ENCODE results near the gene CFAP65. TPM values are rescaled to one million over a fixed set of nuclear protein-coding genes. Genes with fewer than 3 reads are reported as not detected.

The CFAP65 gene
- total RNA-seq, 1 donor from 2014 or later = not detected

DNA sequence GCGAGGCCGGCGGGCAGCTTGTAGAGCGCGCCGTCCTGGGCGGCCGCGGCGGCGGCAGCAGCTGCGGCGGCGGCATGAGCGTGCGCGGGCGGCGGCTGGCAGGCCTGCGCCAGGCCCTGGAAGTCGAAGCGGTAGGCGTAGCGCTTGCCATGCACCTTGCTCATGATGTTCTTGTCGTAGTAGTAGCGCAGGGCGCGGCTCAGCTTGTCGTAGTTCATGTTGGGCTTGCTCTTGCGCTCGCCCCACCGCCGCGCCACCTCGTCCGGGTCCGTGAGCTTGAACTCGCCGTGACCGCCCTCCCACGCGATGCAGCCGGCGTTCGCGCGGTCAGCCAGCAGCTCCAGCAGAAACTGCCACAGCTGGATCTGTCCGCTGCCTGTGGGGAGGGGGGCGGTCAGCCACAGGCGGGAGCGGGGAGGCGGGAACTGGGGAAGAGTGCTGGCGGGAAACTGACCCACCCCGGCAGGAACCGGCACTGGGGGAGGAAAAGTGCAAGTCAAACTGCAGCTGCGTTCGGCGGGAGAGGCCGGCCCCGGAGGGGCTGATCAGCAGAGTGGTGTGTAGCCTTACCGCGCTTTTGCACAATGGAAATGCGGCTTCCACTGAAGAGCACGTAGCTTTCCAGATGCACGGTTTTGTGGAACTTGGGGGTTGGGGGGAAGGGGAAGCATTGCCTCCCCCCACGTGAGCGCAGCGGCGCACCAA is 59.3 kb downstream of the CFAP65 start:
- H3K36me3 ChIP-seq = no peaks in the 10 kb centered on the region
- H3K27ac ChIP-seq = no peak overlapping the region
- intact Hi-C loops (cut with DNase I) = no loop called here
- H3K9me3 ChIP-seq = no peaks in the 10 kb centered on the region
- ATAC-seq = peak; percentile 48
- H3K4me1 ChIP-seq = peaks cover 45% of the 10 kb centered on the region
- peak; percentile 67 for DNase-seq
- peaks cover 97% of the 10 kb centered on the region for H3K27me3 ChIP-seq
- peak overlapping the region; percentile 23 for H3K4me3 ChIP-seq
- TF ChIP-seq, protein P1, sequence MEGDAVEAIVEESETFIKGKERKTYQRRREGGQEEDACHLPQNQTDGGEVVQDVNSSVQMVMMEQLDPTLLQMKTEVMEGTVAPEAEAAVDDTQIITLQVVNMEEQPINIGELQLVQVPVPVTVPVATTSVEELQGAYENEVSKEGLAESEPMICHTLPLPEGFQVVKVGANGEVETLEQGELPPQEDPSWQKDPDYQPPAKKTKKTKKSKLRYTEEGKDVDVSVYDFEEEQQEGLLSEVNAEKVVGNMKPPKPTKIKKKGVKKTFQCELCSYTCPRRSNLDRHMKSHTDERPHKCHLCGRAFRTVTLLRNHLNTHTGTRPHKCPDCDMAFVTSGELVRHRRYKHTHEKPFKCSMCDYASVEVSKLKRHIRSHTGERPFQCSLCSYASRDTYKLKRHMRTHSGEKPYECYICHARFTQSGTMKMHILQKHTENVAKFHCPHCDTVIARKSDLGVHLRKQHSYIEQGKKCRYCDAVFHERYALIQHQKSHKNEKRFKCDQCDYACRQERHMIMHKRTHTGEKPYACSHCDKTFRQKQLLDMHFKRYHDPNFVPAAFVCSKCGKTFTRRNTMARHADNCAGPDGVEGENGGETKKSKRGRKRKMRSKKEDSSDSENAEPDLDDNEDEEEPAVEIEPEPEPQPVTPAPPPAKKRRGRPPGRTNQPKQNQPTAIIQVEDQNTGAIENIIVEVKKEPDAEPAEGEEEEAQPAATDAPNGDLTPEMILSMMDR (IDR thresholded peaks at IDR 0.05) = no peak

DNA sequence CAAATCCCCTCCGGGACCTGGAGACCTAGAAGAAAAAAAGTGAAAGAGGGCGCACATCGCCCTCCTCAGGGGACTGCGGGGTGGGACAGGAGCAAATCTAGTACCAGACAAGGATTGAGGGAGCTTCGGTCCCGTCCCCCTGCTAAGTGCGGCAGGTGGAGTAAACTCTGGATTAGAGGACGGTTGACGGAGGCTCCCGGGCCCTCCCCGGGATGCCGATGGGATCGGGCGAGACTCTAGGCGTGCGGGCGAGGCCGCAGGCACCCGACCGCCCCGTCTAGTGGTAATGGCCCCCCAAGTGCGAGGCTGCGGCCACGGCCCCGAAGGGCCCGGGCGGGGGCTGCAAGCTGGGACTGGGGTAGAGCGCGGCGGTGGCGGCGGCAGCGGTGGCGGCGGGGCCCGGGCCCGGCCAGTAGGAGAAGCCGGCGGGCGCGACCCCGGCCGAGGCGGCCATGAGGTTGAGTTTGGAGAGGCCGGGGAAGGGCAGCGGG is 59.9 kb downstream of the CFAP65 start:
- Histone ChIP-seq H3K4me1 (peaks cover 45% of the 10 kb centered on the region), H3K4me3 (no peak overlapping the region), H3K27me3 (peaks cover 97% of the 10 kb centered on the region), H3K27ac (no peak overlapping the region), H3K36me3 (no peaks in the 10 kb centered on the region), H3K9me3 (no peaks in the 10 kb centered on the region)
- TF ChIP-seq, protein P1 (IDR thresholded peaks at IDR 0.05) = no peak
- intact Hi-C loops (cut with DNase I) = no loop called here
- DNase-seq (no peak), ATAC-seq (no peak)

DNA sequence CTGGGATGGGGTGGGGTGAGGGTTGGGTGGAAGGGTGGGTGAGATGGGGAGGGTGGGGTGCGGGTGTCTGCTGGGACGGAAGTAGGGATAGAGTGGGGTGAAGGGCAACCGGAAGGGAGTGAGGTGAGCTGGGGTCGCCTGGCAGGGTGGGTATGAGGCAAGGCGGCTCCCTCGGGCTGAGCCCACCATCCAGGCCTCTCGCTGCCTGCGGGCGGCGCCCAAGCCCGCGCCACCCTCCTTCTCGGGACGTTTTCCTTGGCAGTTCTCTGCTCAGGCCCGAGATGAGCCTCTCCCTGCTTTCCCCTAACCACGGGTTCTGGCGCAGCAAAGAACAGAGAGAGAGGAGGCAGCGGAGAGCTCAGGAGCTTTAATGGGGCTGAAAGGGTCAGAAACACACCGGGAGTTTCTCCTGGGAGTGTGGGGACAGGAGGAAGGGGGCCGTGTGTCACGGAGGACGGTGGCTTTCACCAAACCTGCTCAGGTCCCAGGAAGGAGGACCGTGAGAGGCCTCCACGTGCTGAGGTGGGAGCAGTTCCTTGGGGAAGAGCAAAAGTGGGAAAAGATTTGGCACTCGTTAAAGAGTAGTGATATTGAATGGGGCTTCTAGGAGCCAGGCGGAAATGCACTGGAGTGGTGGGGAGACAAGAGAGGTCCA is 60.5 kb downstream of the CFAP65 start:
- no peak for DNase-seq
- TF ChIP-seq, protein P1 (IDR thresholded peaks at IDR 0.05) = no peak
- no peak for ATAC-seq
- Histone ChIP-seq H3K9me3 (no peaks in the 10 kb centered on the region), H3K4me1 (peaks cover 45% of the 10 kb centered on the region), H3K27ac (no peak overlapping the region), H3K4me3 (no peak overlapping the region), H3K27me3 (peaks cover 96% of the 10 kb centered on the region), H3K36me3 (no peaks in the 10 kb centered on the region)
- intact Hi-C loops (cut with DNase I) = no loop called here

DNA sequence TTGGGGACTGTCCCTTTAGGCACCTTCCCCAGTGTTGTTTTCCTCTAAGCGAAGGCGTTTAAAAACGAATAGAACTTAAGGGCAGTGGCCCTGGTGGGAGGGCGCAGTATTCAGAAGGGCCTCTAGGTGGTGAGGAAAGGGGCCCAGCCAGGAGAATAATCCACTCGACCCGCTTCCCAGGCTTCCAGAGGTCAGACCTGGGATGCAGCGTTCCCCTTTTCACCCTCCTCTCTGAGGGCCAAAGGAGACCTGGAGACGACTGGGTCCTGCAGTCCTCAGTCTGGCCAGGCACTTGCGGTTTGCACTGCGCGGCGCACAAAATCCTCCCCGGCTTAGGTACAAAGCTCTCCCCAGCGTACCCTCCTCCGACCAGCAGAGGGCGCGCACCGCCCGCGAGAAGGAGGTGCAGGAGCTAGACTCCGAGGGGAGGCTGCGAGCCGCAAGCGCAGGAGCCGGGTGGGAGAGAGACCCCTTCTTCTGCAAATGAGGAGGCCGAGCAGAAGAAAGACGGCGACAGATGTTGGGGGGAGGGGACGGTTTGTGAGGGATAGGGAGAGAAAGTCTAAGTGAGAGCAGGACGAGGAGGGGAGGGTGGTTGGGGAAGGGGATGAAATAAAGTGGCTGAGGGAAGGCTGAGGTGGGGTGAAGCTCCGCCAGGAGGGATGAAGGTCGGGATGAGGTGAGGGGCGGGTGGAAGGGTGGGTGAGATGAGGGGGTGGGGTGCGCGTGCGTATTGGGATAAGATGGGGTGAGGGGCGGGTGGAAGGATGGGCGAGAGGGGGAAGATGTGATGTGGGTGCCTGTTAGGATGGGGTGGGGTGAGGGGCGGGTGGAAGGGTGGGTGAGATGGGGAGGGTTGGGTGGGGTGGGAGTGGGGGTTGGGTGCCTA is 61.2 kb downstream of the CFAP65 start:
- TF ChIP-seq, protein P1 (IDR thresholded peaks at IDR 0.05) = peak; percentile 94
- no peak overlapping the region for H3K27ac ChIP-seq
- ATAC-seq (peak; percentile 93), DNase-seq (peak; percentile 92)
- H3K4me1 ChIP-seq = peaks cover 42% of the 10 kb centered on the region
- intact Hi-C loops (cut with DNase I) = no loop called here
- H3K4me3 ChIP-seq = peak overlapping the region; percentile 14
- H3K36me3 ChIP-seq = no peaks in the 10 kb centered on the region
- no peaks in the 10 kb centered on the region for H3K9me3 ChIP-seq
- peaks cover 96% of the 10 kb centered on the region for H3K27me3 ChIP-seq

DNA sequence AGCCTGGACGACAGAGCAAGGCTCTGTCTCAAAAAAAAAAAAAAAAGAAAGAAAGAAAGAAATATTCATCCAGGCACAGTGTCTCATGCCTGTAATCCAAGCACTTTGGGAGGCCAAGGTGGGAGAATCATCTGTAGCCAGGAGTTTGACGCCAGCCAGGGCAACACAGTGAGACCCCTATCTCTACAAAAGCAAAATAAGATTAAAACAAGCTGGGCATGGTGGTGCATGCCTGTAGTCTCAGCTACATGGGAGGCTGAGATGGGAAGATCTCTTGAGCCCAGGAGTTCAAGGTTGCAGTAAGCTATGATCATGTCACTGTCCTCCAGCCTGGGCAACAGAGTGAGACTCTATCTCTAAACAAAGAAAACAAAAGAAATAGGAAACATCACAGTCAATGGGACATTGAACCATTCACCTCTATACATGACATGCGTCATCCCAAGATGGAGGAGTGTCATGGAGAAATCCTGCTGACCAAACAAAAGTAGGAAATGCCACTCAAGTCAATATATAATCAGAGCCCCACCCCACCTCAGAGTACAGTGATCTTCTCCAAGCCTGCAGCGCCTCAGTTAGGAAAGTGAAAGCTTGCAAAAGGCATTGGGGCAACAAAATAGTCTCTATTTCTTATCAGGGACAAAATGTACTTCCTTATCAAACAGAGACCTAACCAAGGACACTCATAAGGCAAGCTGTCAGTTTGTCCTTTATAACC is 66.1 kb downstream of the CFAP65 start:
- Histone ChIP-seq H3K4me3 (no peak overlapping the region), H3K9me3 (no peaks in the 10 kb centered on the region), H3K36me3 (no peaks in the 10 kb centered on the region), H3K27me3 (peaks cover 83% of the 10 kb centered on the region), H3K27ac (no peak overlapping the region), H3K4me1 (peaks cover 5% of the 10 kb centered on the region)
- intact Hi-C loops (cut with DNase I) = no loop called here
- TF ChIP-seq, protein P1 (IDR thresholded peaks at IDR 0.05) = no peak
- DNase-seq (no peak), ATAC-seq (no peak)

All from upper lobe of right lung (tissue), 1 donor.